Transverse colon (tissue), 4 donors: Measurements from ENCODE around the gene PHETA1. TPM values are rescaled to one million over a fixed set of nuclear protein-coding genes. Genes with fewer than 3 reads are reported as not detected.

ENCODE experiments used
- DNase-seq: peaks from one replicate; pipeline ENCODE4 v3.0.0-alpha.2; 2019
- H3K27ac ChIP-seq, 4 donors: fragments of 200-600 bp; sonication (generic); 2 replicates each; pipeline ENCODE4 v1.5.1; 2016 to 2018; ENCODE audit warnings: inconsistent platforms in 4 of 4
- H3K27me3 ChIP-seq: fragments of 200-600 bp; sonication (generic); 2 replicates; pipeline ENCODE4 v1.5.1; 2017; ENCODE audit warnings: inconsistent platforms
- H3K36me3 ChIP-seq, 4 donors: fragments of 200-600 bp; sonication (generic); 2 replicates each; pipeline ENCODE4 v1.5.1; 2017 to 2019; ENCODE audit warnings: inconsistent platforms in 4 of 4
- H3K4me1 ChIP-seq, 4 donors: fragments of 200-600 bp; sonication (generic); 2 replicates each; pipeline ENCODE4 v1.5.1; 2017 to 2020; ENCODE audit warnings: inconsistent platforms in 4 of 4
- H3K4me3 ChIP-seq, 4 donors: fragments of 200-600 bp; sonication (generic); 1 replicate in 1 of 4; 2 replicates in 3 of 4; pipeline versions ENCODE4 v1.5.1 to v1.6.1; 2017 to 2019; ENCODE audit warnings: inconsistent platforms in 4 of 4
- H3K9me3 ChIP-seq, 2 donors: fragments of 200-600 bp; sonication (generic); 2 replicates each; pipeline ENCODE4 v1.5.1; 2017 to 2019; ENCODE audit warnings: inconsistent platforms in 2 of 2
- CTCF ChIP-seq, 5 experiments: fragments of 200-600 bp in 3 of 5; fragments of 450-650 bp in 2 of 5; sonication (generic) in 3 of 5; IDR thresholded peaks; 1 replicate in 2 of 5; 2 replicates in 3 of 5; pipeline ENCODE4 v1.5.1; 2016 to 2017; ENCODE audit warnings: antibody characterized with exemption in 5 of 5, inconsistent platforms in 3 of 5, mild to moderate bottlenecking in 2 of 5, moderate library complexity in 1 of 5
- EP300 ChIP-seq: sonication (generic); formaldehyde crosslinking; IDR thresholded peaks from one replicate; pipeline ENCODE4 v1.6.1; 2017; ENCODE audit warnings: antibody characterized with exemption, low read depth
- POLR2A ChIP-seq: fragments of 450-650 bp; IDR thresholded peaks from one replicate; pipeline ENCODE4 v1.6.1; 2016; ENCODE audit warnings: antibody characterized with exemption, mild to moderate bottlenecking, moderate library complexity
- POLR2AphosphoS5 ChIP-seq, 3 donors: sonication (generic); formaldehyde crosslinking; IDR thresholded peaks; one replicate each; pipeline ENCODE4 v1.6.1; 2016; ENCODE audit warnings: antibody characterized with exemption in 3 of 3
- WGBS, 2 donors: methylation state at CpG; one replicate each; pipeline ENCODE4 v1.1.5; 2018; ENCODE audit warnings: low coverage in 1 of 2; 5-methylcytosine and 5-hydroxymethylcytosine counted together
- in situ Hi-C, 4 donors: fragments of 200-750 bp; cut with MboI; loops; one replicate each; pipeline versions ENCODE4 v1.15.0 to v1.15.1; 2017; ENCODE audit warnings: low sequenced_read_pairs in 3 of 4, low pct_ligation_motif_present in 1 of 4, low pct_unique_long_range_greater_than_20kb in 1 of 4
- intact Hi-C: fragments of 100-400 bp; cut with DNase I; formaldehyde crosslinking; loops from one replicate; pipeline ENCODE4 v1.15.1; 2023; ENCODE audit warnings: low total_unique reads
- total RNA-seq, 4 donors: library from RNA; depleted of rRNA; stranded (reverse); fragments of >200 nt; gene quantifications; one replicate each; pipeline ENCODE4 v1.1.0, GENCODE V29; 2016

PHETA1 gene
- total RNA-seq, 4 donors from 2014 or later: 22.4 to 34.8 (median 28.1) TPM

GRCh38 chr12:111355201-111355925, 13.5 kb downstream of the PHETA1 start:
- H3K27ac ChIP-seq: no peak overlapping the region
- intact Hi-C loops: no loop called here

GRCh38 chr12:111354511-111354910, 14.4 kb downstream of the PHETA1 start:
- no peaks in the 10 kb centered on the region for H3K36me3 ChIP-seq
- intact Hi-C loops: no loop called here

More at GRCh38 chr12:111355201-111355925, 13.5 kb downstream of the PHETA1 start:
- in situ Hi-C loops: no loop called here
- Histone ChIP-seq H3K9me3 (no peaks in the 10 kb centered on the region), H3K36me3 (no peaks in the 10 kb centered on the region), H3K4me1 (no peaks in the 10 kb centered on the region), H3K4me3 (no peak overlapping the region), H3K27me3 (no peaks in the 10 kb centered on the region)
- 80 to 83% methylated on average over 2 to 9 of the region's 9 CpGs for WGBS, 2 donors
- no peak for TF ChIP-seq EP300
- no peak for TF ChIP-seq POLR2AphosphoS5 (IDR thresholded peaks at IDR 0.05)
- no peak for TF ChIP-seq POLR2A
- TF ChIP-seq CTCF (IDR thresholded peaks at IDR 0.05): no peak
- no peak for DNase-seq

GRCh38 chr12:111353603-111354295, 15.1 kb downstream of the PHETA1 start:
- 75 to 86% methylated on average over 1 to 5 of the region's 5 CpGs for WGBS, 2 donors
- H3K36me3 ChIP-seq: no peaks in the 10 kb centered on the region
- TF ChIP-seq EP300 (no peak), POLR2A (no peak), CTCF (IDR thresholded peaks at IDR 0.05) (no peak), POLR2AphosphoS5 (IDR thresholded peaks at IDR 0.05) (no peak)
- no peak overlapping the region for H3K27ac ChIP-seq
- no peaks in the 10 kb centered on the region for H3K9me3 ChIP-seq
- intact Hi-C loops: no loop called here
- no peaks in the 10 kb centered on the region for H3K27me3 ChIP-seq
- H3K4me1 ChIP-seq: no peaks in the 10 kb centered on the region
- no peak overlapping the region for H3K4me3 ChIP-seq
- in situ Hi-C loops: no loop called here
- no peak for DNase-seq

More at GRCh38 chr12:111354511-111354910, 14.4 kb downstream of the PHETA1 start:
- in situ Hi-C loops: no loop called here
- H3K27ac ChIP-seq: no peak overlapping the region
- H3K4me3 ChIP-seq: no peak overlapping the region
- no peaks in the 10 kb centered on the region for H3K9me3 ChIP-seq
- DNase-seq: no peak
- no peaks in the 10 kb centered on the region for H3K4me1 ChIP-seq
- TF ChIP-seq POLR2AphosphoS5 (IDR thresholded peaks at IDR 0.05): no peak
- TF ChIP-seq POLR2A: no peak
- no peak for TF ChIP-seq EP300
- TF ChIP-seq CTCF (IDR thresholded peaks at IDR 0.05): no peak
- 83 to 86% methylated on average over 2 to 5 of the region's 5 CpGs for WGBS, 2 donors
- H3K27me3 ChIP-seq: no peaks in the 10 kb centered on the region

GRCh38 chr12:111353026-111353425, 15.9 kb downstream of the PHETA1 start:
- DNase-seq: no peak
- Histone ChIP-seq H3K27ac (no peak overlapping the region), H3K4me3 (no peak overlapping the region), H3K9me3 (peaks cover 0 to 4% of the 10 kb centered on the region in 2 donors), H3K27me3 (no peaks in the 10 kb centered on the region), H3K4me1 (no peaks in the 10 kb centered on the region), H3K36me3 (no peaks in the 10 kb centered on the region)
- intact Hi-C loops (no loop called here), in situ Hi-C loops (no loop called here)
- TF ChIP-seq POLR2A: no peak
- TF ChIP-seq CTCF (IDR thresholded peaks at IDR 0.05): no peak
- TF ChIP-seq POLR2AphosphoS5 (IDR thresholded peaks at IDR 0.05): no peak
- no peak for TF ChIP-seq EP300
- 80 to 85% methylated on average over 4 to 7 of the region's 7 CpGs for WGBS, 2 donors
